GM19351 (cell line): Measurements from ENCODE around the gene RSL24D1.

Experiments used
- ATAC-seq: cut with Tn5 transposase; IDR thresholded peaks from one replicate; pipeline ENCODE4 v1.9.1; 2021; ENCODE audit warnings: mild to moderate bottlenecking, moderate library complexity; ENCODE audit not compliant: unreplicated experiment

Gene RSL24D1

DNA sequence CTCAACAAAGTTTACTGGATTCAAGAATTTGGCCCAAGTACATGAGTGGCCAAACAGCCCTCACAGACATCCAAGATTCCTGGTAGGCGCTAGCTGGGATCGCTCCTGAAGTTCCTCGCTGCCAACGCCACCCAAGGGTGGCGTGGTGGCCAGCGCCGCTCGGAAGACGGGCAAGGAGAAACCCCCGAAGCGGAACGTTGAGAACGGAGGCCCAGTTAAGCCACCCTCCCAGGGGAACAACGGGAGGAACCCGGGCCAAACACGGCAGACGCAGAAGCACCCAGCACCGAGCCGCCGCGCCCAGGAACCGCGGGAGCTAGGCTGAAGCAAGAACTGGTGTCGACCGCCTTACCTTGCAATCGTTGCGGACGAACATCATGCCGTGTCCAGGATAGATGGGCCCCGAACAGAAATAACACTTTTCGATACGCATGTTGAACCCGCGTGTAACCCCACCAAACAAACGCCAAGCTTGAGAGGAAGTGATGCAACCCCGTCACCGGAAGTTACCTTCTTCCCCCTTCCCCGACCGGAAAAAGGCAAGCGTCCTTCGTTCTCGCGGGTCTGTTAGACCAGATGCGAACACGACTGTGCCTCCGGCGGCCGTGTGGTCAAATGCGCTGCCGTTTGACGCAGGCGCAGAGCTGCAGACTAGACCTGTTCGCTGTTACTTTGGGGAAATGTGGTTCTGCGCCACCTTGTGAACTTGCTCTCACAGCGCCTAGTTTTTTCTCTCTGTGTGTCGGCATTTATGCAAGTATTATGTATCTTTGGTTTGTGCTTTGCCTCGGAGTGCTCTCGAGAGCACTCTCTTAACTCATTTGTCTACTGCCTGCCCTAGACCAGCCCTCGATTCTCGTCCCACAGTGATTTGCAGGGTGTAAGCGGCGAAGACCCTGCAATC, at the start of gene RSL24D1:
Gene RSL24D1 (minus strand): TSS at position 484 of the 904 bp plus-strand sequence. CDS start 51 bp downstream, at position 433.
- ATAC-seq: peak; percentile 95

- no peak for ATAC-seq
Measured at GRCh38 chr15:55245059-55245458, 48.3 kb upstream of the RSL24D1 start.

DNA sequence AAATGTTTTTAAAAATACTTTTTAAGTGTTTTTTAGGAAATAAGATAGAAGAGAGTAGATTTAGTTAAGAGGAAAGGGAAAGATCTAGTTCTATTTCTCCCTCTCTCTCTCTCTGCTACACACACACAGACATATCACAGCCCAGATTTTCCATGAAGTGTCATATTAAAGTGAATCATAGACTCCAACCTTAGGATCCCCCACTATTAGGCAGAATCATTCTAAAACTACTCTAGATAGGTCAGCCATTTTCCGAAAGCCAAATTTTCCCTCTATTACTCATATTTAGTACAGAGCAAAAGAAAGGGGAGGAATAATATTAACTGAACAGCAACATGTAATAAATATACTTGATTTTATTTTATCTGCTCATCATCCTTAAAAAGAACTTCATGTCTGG, 45.1 kb upstream of the RSL24D1 start:
- no peak for ATAC-seq

GRCh38 chr15:55241186-55241585, 44.4 kb upstream of the RSL24D1 start:
- ATAC-seq: no peak

GRCh38 chr15:55240125-55240760, 43.5 kb upstream of the RSL24D1 start:
- ATAC-seq: no peak

- no peak for ATAC-seq
Measured at GRCh38 chr15:55239440-55240124, 42.8 kb upstream of the RSL24D1 start.

GRCh38 chr15:55238877-55239276, 42.1 kb upstream of the RSL24D1 start:
- ATAC-seq: no peak

GRCh38 chr15:55237219-55238130, 40.7 kb upstream of the RSL24D1 start:
- ATAC-seq: no peak

DNA sequence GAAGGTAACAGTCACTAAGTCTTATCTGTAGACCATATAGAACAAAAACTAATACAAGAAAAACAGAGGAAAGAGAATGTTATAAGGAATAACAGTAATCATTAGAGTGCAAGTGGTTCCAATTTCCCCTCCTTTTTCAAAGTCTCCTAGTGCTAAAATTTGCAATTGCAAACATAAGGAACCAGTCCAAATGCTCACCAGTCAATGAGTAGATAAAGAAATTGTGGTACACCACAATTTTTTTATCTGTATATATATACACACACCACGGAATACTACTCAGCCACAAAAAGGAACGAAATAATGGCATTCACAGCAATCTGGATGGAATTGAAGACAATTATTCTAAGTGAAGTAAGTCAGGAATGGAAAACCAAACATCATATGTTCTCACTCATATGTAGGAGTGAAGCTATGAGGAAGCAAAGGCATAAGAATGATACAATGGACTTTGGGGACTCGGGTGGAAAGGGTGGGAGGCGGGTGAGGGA, 38.9 kb upstream of the RSL24D1 start:
- ATAC-seq: no peak

DNA sequence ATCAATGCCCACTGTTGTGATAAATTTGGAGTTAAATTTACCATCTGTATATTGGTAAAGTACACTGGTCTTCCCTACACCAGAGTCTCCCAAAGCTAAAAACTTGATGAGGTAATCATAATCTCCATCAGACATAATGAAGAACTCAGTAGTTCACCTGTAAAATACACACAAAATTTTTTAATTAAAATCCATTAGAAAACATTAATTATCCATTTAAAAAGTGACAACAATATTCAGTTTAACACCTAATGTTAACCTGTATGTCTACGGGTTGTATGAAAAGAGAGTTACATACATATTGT, 38.0 kb upstream of the RSL24D1 start:
- no peak for ATAC-seq

GRCh38 chr15:55234104-55234799, 37.5 kb upstream of the RSL24D1 start:
- no peak for ATAC-seq

DNA sequence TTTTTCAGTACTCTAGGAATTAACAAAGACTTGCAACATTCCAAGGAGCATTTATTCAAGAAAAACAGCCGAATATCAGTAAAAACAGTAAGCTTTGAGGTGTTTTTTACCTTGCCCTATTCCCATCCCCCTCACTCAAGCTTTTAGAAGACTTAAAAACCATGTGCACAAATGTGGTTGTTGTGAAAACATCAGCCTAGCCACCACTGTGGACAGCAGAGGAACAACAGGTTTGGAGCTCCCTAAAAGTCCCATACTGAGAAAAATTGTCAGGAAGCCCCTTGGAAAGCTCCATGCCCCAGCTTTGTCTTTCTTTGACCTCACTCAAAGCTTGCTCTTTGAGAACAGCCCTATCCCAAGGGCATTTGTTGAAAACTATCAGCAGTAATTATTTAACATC, 34.7 kb upstream of the RSL24D1 start:
- ATAC-seq: no peak

DNA sequence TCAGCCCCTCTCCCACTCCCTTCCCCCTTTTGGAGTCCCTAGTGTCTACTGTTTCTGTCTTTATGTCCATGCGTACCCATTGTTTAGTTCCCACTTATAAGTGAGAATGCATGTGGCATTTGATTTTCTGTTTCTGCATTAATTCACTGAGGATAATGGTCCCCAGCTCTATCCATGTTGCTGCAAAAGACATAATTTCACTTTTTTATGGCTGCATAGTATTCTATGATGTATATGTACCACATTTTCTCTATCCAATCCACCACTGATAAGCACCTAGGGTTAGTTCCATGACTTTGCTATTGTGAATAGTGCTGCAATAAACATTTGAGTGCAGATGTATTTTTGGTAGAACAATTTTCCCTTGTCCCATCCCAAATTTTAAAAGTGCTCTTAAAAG, 34.2 kb upstream of the RSL24D1 start:
- ATAC-seq: no peak

- ATAC-seq: no peak
Measured at GRCh38 chr15:55230051-55230670, 33.4 kb upstream of the RSL24D1 start.

- no peak for ATAC-seq
Measured at GRCh38 chr15:55226127-55226526, 29.4 kb upstream of the RSL24D1 start.

- ATAC-seq: peak; percentile 41
Measured at GRCh38 chr15:55224892-55225291, 28.2 kb upstream of the RSL24D1 start.

GRCh38 chr15:55222588-55222987, 25.8 kb upstream of the RSL24D1 start:
- ATAC-seq: peak; percentile 66

DNA sequence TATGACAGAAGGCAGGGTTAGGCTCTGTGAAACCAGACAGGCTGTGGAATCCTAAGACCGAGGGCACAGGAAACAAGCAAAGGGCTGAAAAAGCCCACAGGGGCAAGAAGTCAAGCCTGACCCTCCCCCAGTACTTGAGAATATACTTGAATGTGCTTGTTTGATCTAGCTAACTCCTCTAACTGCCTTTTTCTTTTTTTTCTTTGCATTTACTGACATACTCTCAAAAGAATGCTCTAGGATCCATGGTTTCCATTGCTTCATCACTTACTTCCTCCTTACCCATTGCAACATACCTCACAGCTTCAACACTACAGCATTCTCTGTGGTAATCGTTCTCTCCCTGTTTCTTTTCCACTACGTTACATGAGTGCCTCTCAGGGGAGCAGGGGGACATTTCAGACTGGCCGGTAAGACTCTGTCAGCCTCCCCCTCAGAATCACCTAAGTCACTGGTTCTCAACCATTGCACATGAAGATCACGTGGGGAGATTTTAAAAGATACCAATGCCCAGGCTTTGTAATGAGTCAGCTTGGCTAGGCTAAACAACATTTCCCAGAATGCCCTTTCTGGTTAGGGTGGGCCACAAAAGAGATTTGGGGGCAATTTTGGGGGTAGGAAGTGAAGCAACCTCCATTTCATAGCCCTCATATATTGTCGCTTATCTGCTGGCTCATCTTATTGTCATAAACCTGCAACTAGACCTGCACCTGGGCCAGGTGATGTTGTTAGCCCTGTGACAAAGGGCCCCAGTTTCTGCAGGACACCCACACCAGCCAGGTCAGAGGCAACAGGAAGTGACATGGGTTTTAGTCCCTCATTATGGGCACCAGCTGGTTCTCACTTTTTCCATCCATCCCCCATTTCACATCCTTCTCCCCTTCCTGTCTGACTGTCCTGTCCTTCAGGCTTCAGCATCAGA, 24.6 kb upstream of the RSL24D1 start:
- ATAC-seq: peak; percentile 42
